ENCODE measurements around the gene RGS7BP. TPM values are rescaled to one million over a fixed set of nuclear protein-coding genes. Genes with fewer than 3 reads are reported as not detected.

Gene RGS7BP
- total RNA-seq, 1 donor from 2014 or later: not detected

GRCh38 chr5:64592730-64593341 lies 87.0 kb downstream of the RGS7BP start:
- Mint-ChIP-seq H3K27me3 (ENCODE audit: low read depth) (peaks cover 31% of the 10 kb centered on the region), H3K4me1 (ENCODE audit: low read depth) (no peaks in the 10 kb centered on the region), H3K9me3 (ENCODE audit: low read depth) (no peaks in the 10 kb centered on the region), H3K36me3 (ENCODE audit: low read depth) (no peaks in the 10 kb centered on the region), H3K27ac (ENCODE audit: unreplicated experiment) (no peak overlapping the region), H3K4me3 (ENCODE audit: unreplicated experiment) (no peak overlapping the region)
- no peak for TF ChIP-seq CTCF (IDR thresholded peaks at IDR 0.05)
- DNase-seq (ENCODE audit: low spot score): no peak

- no peak for TF ChIP-seq CTCF (IDR thresholded peaks at IDR 0.05)
- Mint-ChIP-seq H3K27me3 (ENCODE audit: low read depth) (peaks cover 33% of the 10 kb centered on the region), H3K27ac (ENCODE audit: unreplicated experiment) (no peak overlapping the region), H3K4me1 (ENCODE audit: low read depth) (no peaks in the 10 kb centered on the region), H3K36me3 (ENCODE audit: low read depth) (no peaks in the 10 kb centered on the region), H3K9me3 (ENCODE audit: low read depth) (no peaks in the 10 kb centered on the region), H3K4me3 (ENCODE audit: unreplicated experiment) (no peak overlapping the region)
- DNase-seq (ENCODE audit: low spot score): no peak
Observed at GRCh38 chr5:64594025-64594424, 88.2 kb downstream of the RGS7BP start.

GRCh38 chr5:64594601-64595000 lies 88.8 kb downstream of the RGS7BP start:
- Mint-ChIP-seq H3K4me3 (ENCODE audit: unreplicated experiment) (no peak overlapping the region), H3K36me3 (ENCODE audit: low read depth) (no peaks in the 10 kb centered on the region)

GRCh38 chr5:64595031-64595855 lies 89.4 kb downstream of the RGS7BP start:
- H3K9me3 Mint-ChIP-seq (ENCODE audit: low read depth): no peaks in the 10 kb centered on the region
- H3K4me1 Mint-ChIP-seq (ENCODE audit: low read depth): no peaks in the 10 kb centered on the region
- H3K27me3 Mint-ChIP-seq (ENCODE audit: low read depth): peaks cover 32% of the 10 kb centered on the region
- peak; percentile 54 for TF ChIP-seq CTCF (IDR thresholded peaks at IDR 0.05)
- no peak overlapping the region for H3K27ac Mint-ChIP-seq (ENCODE audit: unreplicated experiment)
- no peak overlapping the region for H3K4me3 Mint-ChIP-seq (ENCODE audit: unreplicated experiment)
- DNase-seq (ENCODE audit: low spot score): no peak
- H3K36me3 Mint-ChIP-seq (ENCODE audit: low read depth): no peaks in the 10 kb centered on the region

More at GRCh38 chr5:64594601-64595000, 88.8 kb downstream of the RGS7BP start:
- H3K4me1 Mint-ChIP-seq (ENCODE audit: low read depth): no peaks in the 10 kb centered on the region
- no peaks in the 10 kb centered on the region for H3K9me3 Mint-ChIP-seq (ENCODE audit: low read depth)
- peaks cover 35% of the 10 kb centered on the region for H3K27me3 Mint-ChIP-seq (ENCODE audit: low read depth)
- TF ChIP-seq CTCF (IDR thresholded peaks at IDR 0.05): no peak
- DNase-seq (ENCODE audit: low spot score): no peak
- H3K27ac Mint-ChIP-seq (ENCODE audit: unreplicated experiment): no peak overlapping the region

- Mint-ChIP-seq H3K27ac (ENCODE audit: unreplicated experiment) (no peak overlapping the region), H3K9me3 (ENCODE audit: low read depth) (no peaks in the 10 kb centered on the region)
Observed at GRCh38 chr5:64599226-64599625, 93.4 kb downstream of the RGS7BP start.

More at GRCh38 chr5:64599226-64599625, 93.4 kb downstream of the RGS7BP start:
- H3K4me3 Mint-ChIP-seq (ENCODE audit: unreplicated experiment): no peak overlapping the region
- H3K27me3 Mint-ChIP-seq (ENCODE audit: low read depth): peaks cover 29% of the 10 kb centered on the region
- no peaks in the 10 kb centered on the region for H3K4me1 Mint-ChIP-seq (ENCODE audit: low read depth)
- DNase-seq (ENCODE audit: low spot score): no peak
- no peak for TF ChIP-seq CTCF (IDR thresholded peaks at IDR 0.05)
- H3K36me3 Mint-ChIP-seq (ENCODE audit: low read depth): no peaks in the 10 kb centered on the region

Data from chondrocyte (in vitro differentiated cells).